ACC112 (cell line): ENCODE results near the gene GORAB.
A peak's percentile ranks its signal among the peaks of the same experiment; 100 is the strongest.

Source experiments
- H2AFZ ChIP-seq: fragments of 200-600 bp; sonication (generic); one replicate; pipeline ENCODE4 v1.6.0; 2017; ENCODE audit warnings: antibody characterized with exemption, low read length; ENCODE audit not compliant: unreplicated experiment
- H3K27ac ChIP-seq: fragments of 200-600 bp; sonication (generic); 2 replicates; pipeline ENCODE4 v1.5.1; 2014; ENCODE audit warnings: low read depth, mild to moderate bottlenecking, antibody characterized with exemption, low read length, moderate library complexity
- H3K27me3 ChIP-seq: fragments of 200-600 bp; sonication (generic); 2 replicates; pipeline ENCODE4 v1.6.1; 2014; ENCODE audit warnings: mild to moderate bottlenecking, antibody characterized with exemption, low read length, moderate library complexity, mixed read lengths; ENCODE audit not compliant: insufficient read depth
- H3K36me3 ChIP-seq: fragments of 200-600 bp; sonication (generic); 2 replicates; pipeline ENCODE4 v1.6.1; 2016; ENCODE audit warnings: mild to moderate bottlenecking, antibody characterized with exemption, low read length, moderate library complexity, mixed read lengths; ENCODE audit not compliant: insufficient read depth
- H3K4me1 ChIP-seq: fragments of 200-600 bp; sonication (generic); one replicate; pipeline ENCODE4 v1.6.1; 2016; ENCODE audit warnings: low read length, mixed read lengths; ENCODE audit not compliant: insufficient read depth, unreplicated experiment, control insufficient read depth
- H3K4me3 ChIP-seq: fragments of 200-600 bp; sonication (generic); 2 replicates; pipeline ENCODE4 v1.5.1; 2014; ENCODE audit warnings: mild to moderate bottlenecking, low read depth, low read length
- H3K79me2 ChIP-seq: fragments of 200-600 bp; sonication (generic); one replicate; pipeline ENCODE4 v1.6.0; 2016; ENCODE audit warnings: low read length; ENCODE audit not compliant: control insufficient read depth, unreplicated experiment, insufficient read depth

The GORAB gene

DNA sequence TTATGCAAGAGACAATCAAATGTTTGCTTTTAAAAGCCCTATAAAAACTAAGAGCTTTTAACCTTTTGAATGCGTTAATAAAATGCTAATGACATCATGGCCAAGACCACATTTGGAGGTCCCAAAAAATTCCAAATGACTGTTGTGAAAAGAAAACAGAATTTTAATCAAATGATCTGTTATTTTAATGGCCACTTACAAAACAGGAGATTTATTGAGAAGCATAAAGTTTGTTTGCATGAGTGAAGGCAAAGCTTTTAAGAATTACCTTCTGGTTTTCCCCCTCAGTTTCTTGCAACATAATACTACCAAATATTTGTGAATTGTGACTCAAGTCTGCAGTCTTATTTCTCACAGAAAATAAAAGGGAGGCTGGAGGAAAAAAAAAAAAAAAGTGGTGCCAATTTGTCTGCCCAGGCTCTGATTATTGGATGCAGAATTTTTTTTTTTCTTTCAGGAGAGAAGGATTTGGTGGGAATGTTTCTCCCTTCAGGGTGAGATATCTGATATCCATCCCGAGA lies 60.7 kb downstream of the GORAB start:
- Histone ChIP-seq H3K79me2 (no peaks in the 10 kb centered on the region), H2AFZ (peak overlapping the region; percentile 74), H3K36me3 (no peaks in the 10 kb centered on the region), H3K4me3 (peak overlapping the region; percentile 76), H3K27ac (peak overlapping the region; percentile 75), H3K4me1 (peaks cover 44% of the 10 kb centered on the region), H3K27me3 (no peaks in the 10 kb centered on the region)

DNA sequence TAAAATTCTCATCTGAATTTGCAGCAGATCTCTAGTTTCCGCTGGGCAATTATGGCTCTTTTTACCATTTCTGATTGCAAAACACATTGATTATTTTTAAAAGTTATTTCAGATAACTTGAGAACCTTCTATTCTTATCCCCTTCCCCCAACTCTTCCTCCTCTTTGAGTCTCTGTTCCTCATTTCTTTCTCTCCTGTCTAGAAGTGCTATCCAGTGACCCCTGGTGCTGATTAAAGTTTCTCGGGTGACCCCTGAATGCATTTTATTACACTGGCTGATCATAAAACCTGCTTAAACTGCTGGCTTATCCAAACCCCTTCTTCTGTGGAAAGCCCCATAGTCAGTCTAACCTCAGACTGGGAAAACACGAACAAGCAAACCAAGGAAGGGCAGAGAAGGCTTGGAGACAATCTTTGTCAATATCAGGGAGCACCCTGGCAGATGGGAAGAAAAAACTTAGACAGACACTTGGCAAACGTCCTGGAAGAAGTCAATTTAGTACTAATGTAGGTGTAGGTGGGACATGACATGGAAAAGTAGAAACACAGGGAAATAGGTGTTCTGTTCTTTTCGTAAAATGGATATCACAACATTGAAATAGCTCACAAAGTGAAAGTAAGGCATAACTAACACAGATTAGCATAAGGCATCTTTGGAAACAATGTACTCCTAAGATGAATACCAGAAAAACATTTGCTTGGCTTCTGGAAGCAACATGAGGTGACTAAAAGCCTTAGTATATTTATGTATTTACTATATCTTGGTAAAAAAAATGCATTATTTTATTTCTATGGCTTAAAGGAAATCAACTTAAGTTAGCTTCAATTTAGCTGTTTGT lies 61.4 kb downstream of the GORAB start:
- H3K4me3 ChIP-seq = peak overlapping the region; percentile 76
- no peaks in the 10 kb centered on the region for H3K79me2 ChIP-seq
- peak overlapping the region; percentile 75 for H3K27ac ChIP-seq
- no peaks in the 10 kb centered on the region for H3K27me3 ChIP-seq
- H2AFZ ChIP-seq = peak overlapping the region; percentile 74
- H3K4me1 ChIP-seq = peaks cover 37% of the 10 kb centered on the region
- no peaks in the 10 kb centered on the region for H3K36me3 ChIP-seq

DNA sequence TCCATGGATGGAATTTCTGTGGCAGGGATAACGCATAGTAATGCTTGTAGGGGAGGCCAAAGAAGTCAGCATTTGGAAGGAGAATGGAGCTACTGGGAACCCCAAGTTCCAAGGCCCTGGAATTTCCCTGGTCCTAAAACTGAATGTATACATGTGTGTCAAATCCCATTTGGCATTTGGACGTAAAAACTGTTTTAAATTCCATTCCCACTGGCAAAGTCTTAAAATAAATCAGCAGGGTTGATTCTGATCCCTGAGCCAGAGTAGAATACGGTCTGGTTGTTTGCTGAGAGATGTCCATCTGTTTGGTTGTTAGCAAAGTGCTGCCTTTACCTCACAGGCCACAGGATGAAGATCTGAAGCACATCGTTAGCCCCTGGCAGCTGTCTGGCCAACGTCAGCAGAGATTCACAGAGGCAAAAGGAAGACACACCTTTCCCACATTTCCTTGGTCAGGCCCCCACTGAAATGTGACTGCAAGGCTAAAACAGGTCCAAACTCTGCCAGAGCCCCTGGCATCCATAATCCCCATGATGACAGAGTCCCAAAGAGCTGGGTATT lies 62.2 kb downstream of the GORAB start:
- H3K36me3 ChIP-seq = no peaks in the 10 kb centered on the region
- peak overlapping the region; percentile 75; the same call in 1 of the 2 replicates for H3K27ac ChIP-seq
- H3K4me1 ChIP-seq = peaks cover 35% of the 10 kb centered on the region
- no peaks in the 10 kb centered on the region for H3K27me3 ChIP-seq
- no peaks in the 10 kb centered on the region for H3K79me2 ChIP-seq
- peak overlapping the region; percentile 57 for H2AFZ ChIP-seq
- H3K4me3 ChIP-seq = peak overlapping the region; percentile 76

DNA sequence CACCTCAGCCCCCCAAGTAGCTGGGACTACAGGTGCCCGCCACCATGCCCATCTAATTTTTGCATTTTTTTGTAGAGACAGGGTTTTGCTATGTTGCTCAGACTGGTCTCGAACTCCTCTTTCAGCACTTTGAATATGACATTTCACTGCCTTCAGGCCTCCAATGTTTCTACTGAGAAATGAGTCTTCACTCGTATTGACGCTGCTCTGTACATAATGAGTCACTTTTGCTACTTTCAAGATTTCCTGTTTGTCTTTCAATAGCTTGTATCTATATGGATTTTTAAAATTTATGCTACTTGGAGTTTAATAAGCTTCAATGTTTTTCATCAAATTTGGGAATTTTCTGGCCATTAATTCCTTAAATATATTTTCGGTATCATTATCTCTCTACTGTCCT lies 64.7 kb downstream of the GORAB start:
- Histone ChIP-seq H2AFZ (no peak overlapping the region), H3K27me3 (no peaks in the 10 kb centered on the region), H3K79me2 (no peaks in the 10 kb centered on the region), H3K4me3 (no peak overlapping the region), H3K27ac (no peak overlapping the region), H3K4me1 (peaks cover 22% of the 10 kb centered on the region), H3K36me3 (no peaks in the 10 kb centered on the region)

DNA sequence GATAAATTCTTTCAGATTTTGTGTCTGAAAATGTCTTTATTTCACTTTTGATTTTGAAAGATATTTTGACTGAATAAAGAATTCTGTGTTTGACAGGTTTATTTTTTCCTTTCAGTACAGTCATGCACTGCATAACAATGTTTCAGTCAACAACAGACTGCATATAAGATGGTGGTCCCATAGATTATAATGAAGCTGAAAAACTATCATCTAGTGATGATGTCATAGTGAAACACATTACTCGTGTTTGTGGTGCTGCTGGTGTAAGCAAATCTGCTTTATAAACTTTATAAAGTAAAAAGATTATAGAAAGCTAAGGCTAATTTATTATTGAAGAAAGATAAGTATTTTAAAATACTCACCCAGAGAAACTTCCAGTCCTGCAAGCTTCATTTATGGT lies 66.7 kb downstream of the GORAB start:
- Histone ChIP-seq H3K27ac (no peak overlapping the region), H3K4me1 (peaks cover 9% of the 10 kb centered on the region), H2AFZ (no peak overlapping the region), H3K27me3 (no peaks in the 10 kb centered on the region), H3K4me3 (no peak overlapping the region), H3K79me2 (no peaks in the 10 kb centered on the region), H3K36me3 (no peaks in the 10 kb centered on the region)

DNA sequence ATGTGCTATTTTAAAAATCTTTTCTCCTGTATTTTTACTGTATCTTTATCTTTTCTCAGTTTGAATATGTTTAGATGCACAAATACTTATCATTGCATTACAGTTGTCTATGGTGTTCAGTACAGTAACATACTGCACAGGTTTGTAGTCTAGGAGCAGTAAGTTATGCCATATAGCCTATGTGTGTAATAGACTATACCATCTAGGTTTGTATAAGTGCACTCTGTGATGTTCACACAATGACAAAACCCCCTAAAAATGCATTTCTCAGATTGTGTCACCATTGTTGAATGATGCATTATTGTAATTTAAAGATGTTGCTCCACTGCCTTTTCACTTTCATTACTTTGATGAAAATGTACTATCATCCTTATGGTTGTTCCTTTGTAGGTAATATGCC lies 67.1 kb downstream of the GORAB start:
- Histone ChIP-seq H3K27me3 (no peaks in the 10 kb centered on the region), H2AFZ (no peak overlapping the region)

DNA sequence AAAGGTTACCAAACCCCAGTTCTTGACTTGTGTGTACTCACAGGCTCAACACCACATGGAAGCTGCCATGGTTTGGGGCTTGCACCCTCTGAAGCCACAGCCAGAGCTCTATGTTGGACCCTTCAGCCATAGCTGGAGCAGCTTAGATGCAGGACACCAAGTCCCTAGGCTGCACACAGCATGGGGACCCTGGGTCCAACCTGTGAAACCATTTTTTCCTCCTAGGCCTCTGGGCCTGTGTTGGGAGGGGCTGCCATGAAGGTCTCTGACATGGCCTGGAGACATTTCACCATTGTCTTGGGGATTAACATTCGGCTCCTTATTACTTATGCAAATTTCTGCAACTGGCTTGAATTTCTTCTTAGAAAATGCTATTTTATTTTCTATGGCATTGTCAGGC lies 69.9 kb downstream of the GORAB start:
- H3K4me3 ChIP-seq = no peak overlapping the region

More for the DNA sequence above, 67.1 kb downstream of the GORAB start:
- Histone ChIP-seq H3K4me1 (peaks cover 5% of the 10 kb centered on the region), H3K4me3 (no peak overlapping the region), H3K36me3 (no peaks in the 10 kb centered on the region), H3K27ac (no peak overlapping the region), H3K79me2 (no peaks in the 10 kb centered on the region)

More for the DNA sequence above, 69.9 kb downstream of the GORAB start:
- no peaks in the 10 kb centered on the region for H3K36me3 ChIP-seq
- no peaks in the 10 kb centered on the region for H3K79me2 ChIP-seq
- no peak overlapping the region for H3K27ac ChIP-seq
- no peaks in the 10 kb centered on the region for H3K4me1 ChIP-seq
- no peaks in the 10 kb centered on the region for H3K27me3 ChIP-seq
- no peak overlapping the region for H2AFZ ChIP-seq
